HG03558 (cell line): Measurements from ENCODE around the gene PLPPR3.
"Not testable (repeated sequence)": the region's sequence is repeated elsewhere in the genome, so short reads cannot be mapped to it uniquely, and the experiment has no call there.

Experiments used
- ATAC-seq: cut with Tn5 transposase; IDR thresholded peaks from one replicate; pipeline ENCODE4 v1.9.1; 2021; ENCODE audit warnings: moderate number of reproducible peaks; ENCODE audit not compliant: unreplicated experiment; ENCODE audit errors: extremely low read depth

Gene PLPPR3

GRCh38 chr19:853614-854220, 32.0 kb upstream of the PLPPR3 start:
- ATAC-seq: not testable (repeated sequence)

- ATAC-seq: no peak
Measured at GRCh38 chr19:853014-853585, 31.3 kb upstream of the PLPPR3 start.

- ATAC-seq: no peak
Measured at GRCh38 chr19:852136-853013, 30.6 kb upstream of the PLPPR3 start, which contains the start of gene ELANE. TSS of gene ELANE (plus strand) at chr19:852303. CDS start at chr19:852329, 26 bp downstream.

- no peak for ATAC-seq
Measured at GRCh38 chr19:850979-851335, 29.2 kb upstream of the PLPPR3 start.

GRCh38 chr19:850221-850978, 28.6 kb upstream of the PLPPR3 start:
- ATAC-seq: no peak

GRCh38 chr19:849195-849594, 27.4 kb upstream of the PLPPR3 start:
- not testable (repeated sequence) for ATAC-seq

- no peak for ATAC-seq
Measured at GRCh38 chr19:848386-848921, 26.7 kb upstream of the PLPPR3 start.

- ATAC-seq: no peak
Measured at GRCh38 chr19:845707-846521, 24.2 kb upstream of the PLPPR3 start.

GRCh38 chr19:844546-844971, 22.8 kb upstream of the PLPPR3 start:
- no peak for ATAC-seq

GRCh38 chr19:843836-844545, 22.2 kb upstream of the PLPPR3 start:
- ATAC-seq: no peak

GRCh38 chr19:843180-843835, 21.6 kb upstream of the PLPPR3 start:
- no peak for ATAC-seq

- ATAC-seq: not testable (repeated sequence)
Measured at GRCh38 chr19:842802-843179, 21.0 kb upstream of the PLPPR3 start.

GRCh38 chr19:840519-841206, 18.9 kb upstream of the PLPPR3 start, which contains the start of gene PRTN3:
TSS of gene PRTN3 (plus strand) at chr19:840999. CDS start at chr19:841009, 10 bp downstream.
- no peak for ATAC-seq

- no peak for ATAC-seq
Measured at GRCh38 chr19:835210-835810, 13.6 kb upstream of the PLPPR3 start.

- ATAC-seq: no peak
Measured at GRCh38 chr19:834216-834615, 12.5 kb upstream of the PLPPR3 start.

- ATAC-seq: no peak
Measured at GRCh38 chr19:831407-832369, 9.9 kb upstream of the PLPPR3 start.
